ENCODE data around the gene SNAP47.

The SNAP47 gene

GRCh38 chr1:227785094-227785804, 50.0 kb downstream of the SNAP47 start:
- DNase-seq (ENCODE audit: low read depth, low spot score), result no peak

- DNase-seq (ENCODE audit: low read depth, low spot score), result no peak
Observed at GRCh38 chr1:227785805-227786671, 50.8 kb downstream of the SNAP47 start.

GRCh38 chr1:227786673-227787512, 51.7 kb downstream of the SNAP47 start:
- DNase-seq (ENCODE audit: low read depth, low spot score), result no peak

- peak; percentile 61 for DNase-seq (ENCODE audit: low read depth, low spot score)
Observed at GRCh38 chr1:227787513-227788270, 52.5 kb downstream of the SNAP47 start.

GRCh38 chr1:227788271-227789083, 53.2 kb downstream of the SNAP47 start:
- no peak for DNase-seq (ENCODE audit: low read depth, low spot score)

GRCh38 chr1:227789084-227790033, 54.1 kb downstream of the SNAP47 start:
- no peak for DNase-seq (ENCODE audit: low read depth, low spot score)

GRCh38 chr1:227790034-227790400, 54.8 kb downstream of the SNAP47 start:
- DNase-seq (ENCODE audit: low read depth, low spot score), result no peak

- DNase-seq (ENCODE audit: low read depth, low spot score), result no peak
Observed at GRCh38 chr1:227790868-227791267, 55.6 kb downstream of the SNAP47 start.

GRCh38 chr1:227791425-227792143, 56.3 kb downstream of the SNAP47 start:
- no peak for DNase-seq (ENCODE audit: low read depth, low spot score)

GRCh38 chr1:227792216-227793078, 57.2 kb downstream of the SNAP47 start:
- DNase-seq (ENCODE audit: low read depth, low spot score), result no peak

- DNase-seq (ENCODE audit: low read depth, low spot score), result no peak
Observed at GRCh38 chr1:227793079-227793947, 58.1 kb downstream of the SNAP47 start.

- peak; percentile 54 for DNase-seq (ENCODE audit: low read depth, low spot score)
Observed at GRCh38 chr1:227793948-227794816, 58.9 kb downstream of the SNAP47 start.

GRCh38 chr1:227794817-227795192, 59.6 kb downstream of the SNAP47 start:
- no peak for DNase-seq (ENCODE audit: low read depth, low spot score)

- DNase-seq (ENCODE audit: low read depth, low spot score), result no peak
Observed at GRCh38 chr1:227795732-227796131, 60.5 kb downstream of the SNAP47 start.

GRCh38 chr1:227796359-227796915, 61.2 kb downstream of the SNAP47 start:
- no peak for DNase-seq (ENCODE audit: low read depth, low spot score)

All from iPS DF 19.7 (cell line).